Smooth muscle cell of the brain vasculature (primary cell): Measurements from ENCODE around the gene SAE1.
A peak's percentile ranks its signal among the peaks of the same experiment; 100 is the strongest.
"Not testable (repeated sequence)": the region's sequence is repeated elsewhere in the genome, so short reads cannot be mapped to it uniquely, and the experiment has no call there.

Experiments used
- DNase-seq: peaks from one replicate; pipeline ENCODE4 v3.0.0-alpha.2; 2012; ENCODE audit warnings: low read depth, low spot score

The SAE1 gene

DNA sequence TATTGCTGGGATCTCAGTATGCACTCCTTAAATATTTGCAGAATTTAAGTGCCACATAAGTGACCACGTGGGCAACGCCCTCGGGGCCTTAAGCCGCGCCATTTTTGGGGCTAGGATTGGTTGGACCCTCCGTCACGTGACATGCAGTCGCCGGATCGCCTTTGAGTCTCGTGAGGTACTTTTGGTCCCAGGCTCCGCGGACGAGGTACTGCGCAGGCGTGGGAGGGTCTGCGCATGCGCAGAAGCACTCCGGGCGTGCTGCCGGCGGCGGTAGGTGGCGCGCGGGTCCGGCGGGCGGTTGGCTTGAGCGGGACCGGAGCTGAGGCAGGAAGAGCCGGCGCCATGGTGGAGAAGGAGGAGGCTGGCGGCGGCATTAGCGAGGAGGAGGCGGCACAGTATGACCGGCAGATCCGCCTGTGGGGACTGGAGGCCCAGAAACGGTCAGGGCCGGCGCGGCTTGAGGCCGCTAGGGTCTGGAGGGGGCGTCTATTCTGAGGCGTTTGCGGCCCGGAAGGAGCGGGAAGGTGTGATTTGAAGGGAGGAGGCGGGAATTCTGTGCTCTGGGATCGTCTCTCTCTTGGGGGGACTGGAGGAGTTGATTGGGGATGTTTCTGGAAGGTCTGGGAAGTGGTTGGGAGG lies at the start of gene SAE1:
Gene SAE1, plus strand, starts transcription at position 247 of the 639 bp plus-strand sequence. Its CDS starts 96 bp downstream, at position 343.
- peak; percentile 97 for DNase-seq

DNA sequence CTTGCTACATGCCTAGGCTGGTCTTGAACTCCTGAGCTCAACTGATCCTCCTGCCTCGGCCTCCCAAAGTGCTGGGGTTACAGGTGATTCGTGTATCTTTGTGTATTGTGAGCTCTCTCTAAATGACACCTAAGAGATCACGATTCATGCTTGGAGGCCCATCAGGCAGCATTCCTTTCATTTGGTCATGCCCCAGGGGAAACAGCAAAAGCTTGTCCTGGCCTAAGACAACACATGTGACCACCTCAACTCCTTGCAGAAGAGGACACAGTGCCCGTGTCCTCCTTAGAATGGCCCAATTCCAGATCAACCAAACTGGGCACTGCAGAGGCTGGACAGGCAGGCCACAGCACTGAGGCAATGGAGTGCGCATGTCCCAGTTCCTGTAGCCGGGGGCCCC lies 49.5 kb upstream of the SAE1 start:
- DNase-seq, result no peak

DNA sequence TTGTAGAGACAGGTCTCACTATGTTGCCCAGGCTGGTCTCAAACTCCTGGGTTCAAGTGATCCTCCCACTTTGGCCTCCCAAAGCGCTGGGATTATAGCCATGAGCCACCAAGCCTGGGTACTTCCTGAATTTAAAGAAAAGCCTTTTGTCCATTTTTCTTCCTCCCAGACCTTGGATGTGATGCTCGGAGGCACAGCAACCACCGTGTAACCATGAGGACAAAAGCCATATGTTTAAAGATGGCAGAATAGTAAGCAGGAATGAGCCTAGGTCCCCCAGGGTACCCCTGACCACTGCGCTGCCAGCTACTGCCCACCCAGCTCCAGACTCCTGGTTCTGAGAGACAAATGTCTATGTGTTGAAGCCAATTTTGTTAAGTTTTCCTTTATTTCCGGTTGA lies 48.1 kb upstream of the SAE1 start:
- no peak for DNase-seq

DNA sequence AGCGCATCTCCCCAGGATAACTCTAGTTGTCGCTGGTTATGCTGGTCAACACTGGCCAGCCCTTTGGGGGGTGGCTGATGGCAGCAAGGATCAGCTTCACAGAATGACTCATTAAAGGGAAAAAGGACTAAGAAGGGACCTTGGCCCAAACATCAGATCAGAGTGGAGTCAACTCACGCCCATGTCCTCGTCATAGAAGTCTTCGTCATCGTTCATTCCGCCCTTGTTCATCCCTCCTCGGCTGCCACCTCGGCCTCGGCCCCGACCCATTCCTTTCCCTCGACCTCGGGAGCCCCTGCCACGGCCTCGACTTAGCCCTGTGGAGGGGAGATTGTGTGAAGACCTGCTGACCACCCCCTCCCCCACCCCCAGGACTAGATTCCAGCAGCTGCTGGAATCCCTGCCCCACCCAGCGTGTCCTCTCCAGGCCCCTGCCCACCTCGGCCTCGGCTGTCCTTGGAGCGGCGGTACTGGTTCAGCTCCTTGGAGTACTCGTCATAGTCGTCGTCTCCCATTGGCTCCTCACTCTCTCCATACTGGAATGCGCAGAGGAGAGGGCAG lies 45.7 kb upstream of the SAE1 start:
- DNase-seq, result no peak

DNA sequence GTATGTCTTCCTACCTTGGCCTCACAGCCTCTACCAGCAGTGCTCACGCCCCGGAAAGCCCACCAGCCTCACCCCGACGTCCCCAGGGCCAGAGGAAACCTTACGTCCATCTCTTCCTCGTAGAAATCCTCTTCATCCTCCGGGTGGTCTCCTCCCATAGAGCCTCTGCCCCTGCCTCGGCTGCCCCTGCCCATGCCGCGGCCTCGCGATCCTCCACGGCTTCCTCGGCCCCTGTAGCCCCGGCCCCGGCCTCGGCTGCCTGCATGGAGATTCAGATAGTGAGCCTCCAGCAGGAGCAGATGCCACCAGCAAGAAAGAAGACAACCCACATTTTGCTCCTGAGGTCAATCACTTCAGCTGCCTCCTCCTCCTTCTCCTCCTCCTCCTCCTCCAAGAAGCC lies 44.4 kb upstream of the SAE1 start:
- no peak for DNase-seq

DNA sequence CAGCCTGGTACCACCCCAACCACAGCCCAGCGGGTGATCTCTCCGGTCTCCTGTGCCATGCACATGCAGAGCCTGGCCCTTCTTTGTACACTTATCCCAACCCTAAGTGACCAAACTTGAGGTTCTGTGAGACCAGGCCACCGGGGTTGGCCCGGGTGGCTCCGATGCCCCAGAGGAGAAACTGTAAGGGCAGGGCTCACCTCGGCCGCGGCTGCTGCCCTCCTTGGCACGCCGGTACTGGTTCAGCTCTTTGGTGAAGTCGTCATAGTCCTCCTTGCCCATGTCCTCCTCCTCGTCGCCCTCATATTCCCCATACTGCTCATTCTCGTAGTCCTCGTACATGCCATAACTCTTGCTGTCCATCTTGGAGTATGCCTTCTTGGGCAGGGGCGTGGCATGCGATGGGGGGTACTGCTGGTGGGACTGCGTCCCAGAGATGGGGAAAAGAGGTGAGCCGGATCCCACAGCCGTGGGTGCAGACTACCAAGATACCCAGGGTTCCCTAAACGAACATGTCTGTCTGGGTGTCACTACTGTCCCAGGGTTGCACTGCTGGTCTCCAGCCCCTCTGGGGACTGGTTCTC lies 40.8 kb upstream of the SAE1 start:
- no peak for DNase-seq

DNA sequence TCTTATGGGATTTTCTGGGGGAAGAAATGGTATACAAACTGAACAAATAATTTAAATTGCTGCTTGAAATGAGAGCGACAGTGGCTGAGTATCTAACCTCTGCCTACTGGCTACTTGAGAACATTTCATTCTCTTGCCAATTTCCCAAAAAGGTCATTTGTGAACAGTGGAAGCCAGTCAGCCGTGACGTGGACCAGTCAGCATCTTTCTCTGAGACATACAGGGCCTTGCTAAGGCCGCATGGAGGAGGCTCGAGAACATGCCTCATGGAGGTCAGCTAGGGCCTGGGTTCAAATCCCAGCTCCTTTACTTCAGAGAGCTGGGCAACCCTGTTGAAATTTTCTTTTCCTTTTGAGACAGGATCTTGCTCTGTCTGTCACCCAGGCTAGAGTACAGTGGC lies 37.4 kb upstream of the SAE1 start:
- no peak for DNase-seq

DNA sequence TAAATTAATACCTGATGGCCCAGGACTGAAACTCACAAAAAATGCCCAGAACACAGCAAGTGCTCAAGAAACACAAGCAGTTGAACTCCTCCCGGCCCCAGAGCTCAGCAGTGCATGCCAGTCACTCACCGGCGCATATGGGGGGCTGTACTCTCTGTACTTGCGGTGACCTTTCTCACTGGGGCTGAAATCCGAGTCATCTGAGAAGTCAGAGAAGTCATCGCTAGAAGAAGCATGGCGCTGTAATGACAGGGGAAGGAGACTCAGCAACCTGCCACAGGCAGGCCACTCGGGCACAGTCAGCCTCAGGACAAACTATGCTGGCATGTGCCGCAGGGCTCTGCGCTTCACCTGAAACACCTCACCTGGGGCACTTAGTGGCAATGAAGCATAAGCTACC lies 36.8 kb upstream of the SAE1 start:
- no peak for DNase-seq

DNA sequence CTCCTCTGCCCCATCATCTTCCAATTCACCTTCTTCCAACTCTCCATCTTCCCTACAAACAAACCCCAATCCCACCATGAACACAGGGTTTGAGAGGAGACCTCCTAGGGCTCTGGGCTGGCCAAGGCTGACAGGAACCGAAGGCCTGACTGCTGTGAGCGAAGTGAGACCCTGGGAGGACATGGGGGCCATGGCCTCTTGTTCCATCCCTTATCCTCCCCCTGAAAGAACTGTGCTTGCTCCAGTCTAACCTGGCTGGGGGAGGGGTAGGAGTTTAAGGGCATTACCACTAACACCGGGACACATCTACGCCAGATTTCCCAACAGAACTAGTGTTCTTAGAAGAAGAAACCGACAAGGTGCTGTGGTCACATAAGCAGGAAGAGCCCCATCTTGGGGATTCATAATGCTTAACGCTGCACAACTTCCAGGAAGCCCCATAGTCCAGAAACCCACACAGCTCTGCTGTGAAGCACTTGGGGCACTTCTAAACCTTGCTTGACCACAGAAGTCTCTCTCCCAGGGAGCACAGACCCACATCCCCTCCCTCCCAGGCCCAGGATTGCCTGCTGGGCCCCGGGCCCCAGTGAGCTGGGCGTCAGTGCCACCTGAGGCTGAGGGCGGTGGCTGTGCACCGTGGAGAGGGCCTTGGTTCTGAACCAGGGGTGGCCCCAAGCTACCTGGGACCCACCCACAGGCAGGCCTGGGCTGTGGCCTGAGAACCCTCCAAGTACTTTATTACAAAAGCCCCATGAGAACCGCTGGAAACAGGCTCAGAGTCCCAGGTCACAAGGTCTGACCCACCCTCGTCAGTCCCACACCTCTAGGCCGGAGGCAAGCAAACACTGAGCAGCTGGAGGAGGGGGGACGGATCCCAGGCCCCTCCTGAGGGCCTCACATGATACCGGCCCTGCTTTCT lies 35.8 kb upstream of the SAE1 start:
- DNase-seq, result no peak

DNA sequence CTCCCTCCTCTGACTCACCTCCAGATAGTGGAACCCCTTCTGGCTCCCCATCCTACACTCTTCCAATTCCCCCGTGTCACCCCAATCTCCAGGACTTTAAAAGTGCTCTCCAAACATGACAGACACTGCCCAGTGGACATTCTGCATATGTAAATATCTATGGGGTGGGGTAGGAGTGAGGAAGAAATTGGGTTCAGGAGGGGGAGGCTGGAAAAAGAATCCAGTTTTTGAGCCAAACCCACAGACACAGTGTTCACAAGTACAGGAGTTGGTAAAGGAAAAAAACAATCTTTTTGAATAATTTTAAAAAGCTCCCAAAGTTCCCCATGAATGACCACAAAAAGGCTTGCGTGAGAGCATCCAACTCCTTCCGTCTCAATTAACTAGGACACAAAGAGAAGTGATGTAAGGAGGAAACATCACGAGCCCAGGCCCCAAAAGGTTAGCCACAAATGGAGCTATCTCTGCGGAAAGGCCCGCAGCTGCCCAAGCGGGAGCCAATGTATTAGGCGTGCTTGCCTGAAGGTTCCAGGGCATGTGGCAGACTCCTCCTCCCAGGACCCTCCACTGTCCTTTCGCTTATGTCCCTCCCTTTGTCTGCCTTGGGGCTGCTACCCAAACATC lies 35.0 kb upstream of the SAE1 start:
- no peak for DNase-seq

DNA sequence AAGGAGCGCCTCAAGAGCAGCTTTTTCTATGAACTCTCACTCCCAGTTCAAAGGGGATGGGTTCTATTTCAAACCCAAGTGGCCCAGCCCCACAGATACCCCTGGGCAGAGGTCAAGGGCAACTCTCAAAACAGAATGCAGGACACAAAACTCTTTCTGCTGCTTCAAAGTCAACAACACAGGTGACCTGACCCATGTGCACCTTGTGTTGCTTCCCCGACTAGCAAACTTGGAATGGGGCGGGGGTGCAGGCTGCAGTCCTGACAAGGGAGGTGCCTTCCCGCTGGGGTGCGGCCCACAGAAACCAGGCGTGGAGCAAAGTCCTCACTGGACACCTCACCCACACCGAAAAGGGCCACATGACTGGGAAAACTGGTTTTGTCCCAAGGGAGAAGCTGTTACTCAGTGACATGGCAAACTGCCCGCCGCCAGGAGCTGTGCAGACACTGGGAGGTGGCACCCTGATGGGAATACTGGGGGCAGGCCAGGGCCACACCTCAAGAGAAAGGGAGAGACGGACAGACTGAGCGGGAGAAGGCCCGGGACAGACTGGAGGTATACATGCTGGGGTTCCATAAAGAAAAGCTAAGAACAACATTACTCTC lies 34.4 kb upstream of the SAE1 start:
- DNase-seq, result no peak

DNA sequence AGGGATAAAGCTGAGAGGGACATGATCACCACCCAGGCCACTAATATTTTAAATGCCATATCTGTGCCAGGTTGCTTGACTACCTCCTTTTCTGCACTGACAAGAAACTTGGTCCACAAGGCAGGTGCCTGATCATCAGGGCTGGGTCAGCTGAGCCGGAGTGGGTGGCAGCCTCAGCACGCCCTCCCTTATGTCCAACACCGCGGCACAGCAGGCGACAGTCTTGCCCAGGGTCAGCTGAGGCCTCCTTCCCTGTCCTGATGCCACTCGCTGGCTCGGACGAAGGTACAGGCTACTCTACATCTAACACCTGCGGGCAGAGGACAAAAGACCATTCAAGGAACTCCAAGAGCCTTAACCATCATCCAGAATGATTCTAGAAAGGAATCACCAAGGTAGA lies 33.9 kb upstream of the SAE1 start:
- DNase-seq, result no peak

DNA sequence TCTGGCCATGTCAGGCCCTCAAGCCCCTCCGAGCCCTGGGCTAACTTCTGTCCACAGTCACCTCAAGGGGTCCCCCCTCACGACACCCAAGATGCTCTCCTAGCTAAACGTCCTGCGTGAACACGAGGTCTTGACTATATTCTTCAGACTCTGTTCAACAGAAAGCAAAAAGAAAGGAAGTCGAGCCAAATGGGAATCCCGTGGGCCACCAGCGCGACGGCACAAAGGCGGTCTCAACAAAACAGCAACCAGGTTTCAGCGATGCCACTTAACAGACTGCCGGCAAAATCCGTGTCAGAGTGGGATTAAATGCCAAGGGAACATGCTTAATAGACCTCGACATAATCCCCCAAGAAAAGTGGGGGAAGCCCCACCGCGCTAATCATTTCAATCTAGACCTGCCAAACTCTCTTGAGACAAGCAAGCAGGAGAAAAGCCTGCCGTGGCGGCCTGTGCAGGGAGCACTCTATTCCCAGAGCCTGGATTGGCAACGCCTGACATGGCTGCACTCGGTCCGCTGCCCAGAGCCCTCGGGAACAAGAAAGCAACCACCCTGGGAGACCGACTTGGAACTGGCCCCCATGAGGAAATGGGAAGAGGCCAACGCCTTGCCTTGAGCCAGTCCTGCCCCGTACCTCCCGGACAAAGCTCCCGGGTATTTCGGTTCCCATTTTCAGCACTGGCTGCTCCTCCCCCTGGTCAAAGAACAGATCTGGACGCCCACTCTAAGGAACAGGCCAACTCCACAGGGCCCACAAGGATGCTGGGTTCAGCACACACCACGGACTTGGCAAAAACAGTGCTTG lies 33.0 kb upstream of the SAE1 start:
- DNase-seq, result no peak

DNA sequence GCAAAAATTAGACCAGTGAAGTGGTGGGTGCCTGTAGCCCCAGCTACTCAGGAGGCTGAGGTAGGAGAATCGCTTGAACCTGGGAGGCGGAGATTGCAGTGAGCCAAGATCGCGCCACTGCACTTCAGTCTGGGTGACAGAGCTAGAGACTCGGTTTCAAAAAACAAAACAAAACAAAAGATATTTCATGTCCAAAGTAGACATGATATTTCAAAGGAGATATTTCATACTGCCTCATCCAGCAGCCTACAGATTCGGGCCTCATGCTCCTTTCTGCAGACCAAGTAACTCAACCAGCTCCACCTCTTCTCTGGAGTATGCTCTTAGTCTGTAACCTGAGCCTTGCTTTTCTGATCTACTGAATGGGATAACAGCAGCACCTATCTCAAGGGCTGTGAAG lies 32.0 kb upstream of the SAE1 start:
- no peak for DNase-seq

DNA sequence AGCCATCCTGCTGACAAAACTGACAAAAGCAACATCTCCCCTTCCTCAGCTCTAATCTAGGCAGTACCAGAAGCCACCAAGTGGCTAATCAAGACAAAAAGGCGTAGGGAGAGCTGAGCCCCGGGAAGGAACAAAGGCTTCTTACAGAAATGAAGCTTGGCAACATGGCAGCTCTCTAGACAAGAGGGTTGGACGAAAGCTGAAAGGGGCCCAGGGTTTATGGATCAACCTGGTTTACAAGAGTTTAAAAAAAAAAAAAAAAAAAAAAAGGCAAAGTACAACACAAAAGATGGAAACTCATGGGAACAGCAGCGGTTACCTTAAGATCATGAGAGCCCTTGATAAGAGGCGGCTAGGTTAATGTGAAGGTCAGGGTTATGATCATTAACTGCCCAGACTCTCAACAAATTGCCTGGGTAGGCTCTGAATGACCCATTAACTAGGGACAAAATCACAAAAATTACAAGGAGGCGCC lies 31.0 kb upstream of the SAE1 start:
- DNase-seq, result no peak

DNA sequence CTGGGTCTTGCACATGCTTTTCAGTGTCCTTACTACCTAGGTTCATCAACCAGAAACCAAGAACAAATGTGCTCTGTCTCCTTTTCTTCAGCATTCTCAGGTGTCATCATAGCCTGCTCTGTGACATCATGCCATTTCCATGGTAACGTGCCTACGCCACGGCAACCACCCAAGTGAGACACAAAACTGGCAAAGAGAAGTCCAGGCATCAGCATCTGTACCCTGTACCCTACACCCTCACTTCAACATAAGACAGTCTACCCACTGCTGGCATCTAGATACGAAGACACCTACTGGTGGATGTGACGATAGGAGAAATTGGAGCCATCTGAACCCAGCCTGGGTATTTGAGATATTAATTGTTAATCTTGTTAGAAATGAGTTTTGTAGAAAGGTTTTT lies 30.3 kb upstream of the SAE1 start:
- DNase-seq, result no peak

DNA sequence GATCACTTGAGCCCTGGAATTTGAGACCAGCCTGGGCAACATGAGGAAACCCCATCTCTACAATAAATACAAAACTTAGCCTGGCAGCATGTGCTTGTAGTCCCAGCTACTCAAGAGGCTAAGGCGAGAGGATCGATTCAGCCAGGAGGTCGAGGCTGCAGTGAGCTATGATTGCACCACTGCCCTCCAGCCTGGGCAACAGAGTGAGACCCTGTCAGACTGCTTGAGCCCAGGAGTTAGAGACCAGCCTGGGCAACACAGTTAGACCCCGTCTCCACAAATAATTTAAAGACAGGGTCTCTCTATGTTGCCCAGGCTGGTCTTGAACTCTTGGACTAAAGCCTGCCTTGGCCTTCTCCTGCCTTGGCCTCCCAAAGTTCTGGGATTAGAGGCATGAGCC lies 29.5 kb upstream of the SAE1 start:
- not testable (repeated sequence) for DNase-seq

DNA sequence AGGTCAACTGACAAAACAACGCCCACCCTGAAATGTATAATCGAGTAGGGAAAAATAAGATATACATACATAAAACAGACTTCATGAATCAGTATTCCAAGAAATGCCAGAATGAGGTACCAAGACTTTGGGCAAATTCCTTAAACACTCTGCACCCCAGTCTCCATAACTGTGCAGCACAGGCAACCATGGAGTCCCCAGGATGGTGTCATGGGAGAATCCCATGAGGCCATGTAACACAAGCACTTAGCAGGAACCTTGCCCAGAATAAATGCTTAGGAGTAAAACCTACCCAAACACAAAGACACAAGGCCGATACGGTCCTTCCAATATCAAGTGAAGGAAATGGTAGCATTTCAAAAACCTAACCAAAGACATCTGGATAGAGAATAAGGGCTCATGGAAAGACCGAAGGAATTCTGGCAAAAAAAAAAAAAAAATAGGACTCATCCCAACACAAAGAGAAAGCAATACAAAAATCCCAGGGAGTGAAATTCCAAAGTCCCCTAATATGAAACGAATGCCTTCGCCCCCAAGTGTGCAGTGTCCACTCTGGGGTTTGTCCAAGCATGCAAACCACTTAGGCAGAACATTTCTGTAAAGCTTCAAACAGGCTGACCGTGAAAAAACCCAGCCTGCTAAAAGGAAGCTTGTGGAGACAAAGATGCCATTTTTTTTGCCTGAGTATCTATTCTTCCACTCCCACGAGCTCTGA lies 28.1 kb upstream of the SAE1 start:
- DNase-seq, result no peak

DNA sequence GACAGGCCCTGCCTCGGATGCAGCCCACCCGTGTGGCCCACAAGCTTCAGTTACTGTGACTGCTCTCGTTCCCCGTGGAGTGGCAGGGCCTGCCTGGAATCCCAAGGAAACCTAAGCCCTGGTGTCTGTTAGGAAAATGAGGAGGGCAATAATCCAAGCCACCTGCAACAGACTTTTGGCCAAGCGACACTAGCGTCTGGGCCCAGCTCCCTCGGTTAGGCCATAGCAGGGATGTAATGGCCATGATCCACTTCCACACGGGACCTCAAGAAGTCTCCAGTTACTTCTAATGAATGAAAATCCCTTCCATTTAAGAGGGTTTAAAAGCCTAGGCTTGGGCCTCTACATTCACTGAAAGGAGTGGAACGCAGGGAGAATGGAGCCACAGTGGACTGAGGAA lies 26.0 kb upstream of the SAE1 start:
- DNase-seq, result no peak

DNA sequence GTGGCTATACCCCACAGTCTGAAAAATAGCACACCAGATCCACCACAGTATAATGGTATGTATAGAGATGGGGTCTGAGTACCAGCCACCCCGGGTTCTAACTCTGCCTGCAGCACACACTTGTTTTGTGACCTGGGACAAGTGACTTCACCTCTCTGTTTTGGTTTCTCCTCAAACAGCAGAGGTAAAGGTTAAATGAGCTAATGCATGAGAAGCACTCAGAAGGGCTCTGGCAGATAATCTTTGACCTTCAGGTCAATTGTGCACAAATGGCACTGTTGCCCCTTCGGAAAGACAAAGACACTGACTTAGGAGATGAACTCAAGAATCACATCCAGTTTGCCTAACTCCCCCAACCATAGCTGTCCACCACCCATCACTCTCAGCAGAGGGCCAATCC lies 24.8 kb upstream of the SAE1 start:
- DNase-seq, result no peak
